Measurements from ENCODE around the gene CARD10.
"Not testable (repeated sequence)": the region's sequence is repeated elsewhere in the genome, so short reads cannot be mapped to it uniquely, and the experiment has no call there.

Gene CARD10

DNA sequence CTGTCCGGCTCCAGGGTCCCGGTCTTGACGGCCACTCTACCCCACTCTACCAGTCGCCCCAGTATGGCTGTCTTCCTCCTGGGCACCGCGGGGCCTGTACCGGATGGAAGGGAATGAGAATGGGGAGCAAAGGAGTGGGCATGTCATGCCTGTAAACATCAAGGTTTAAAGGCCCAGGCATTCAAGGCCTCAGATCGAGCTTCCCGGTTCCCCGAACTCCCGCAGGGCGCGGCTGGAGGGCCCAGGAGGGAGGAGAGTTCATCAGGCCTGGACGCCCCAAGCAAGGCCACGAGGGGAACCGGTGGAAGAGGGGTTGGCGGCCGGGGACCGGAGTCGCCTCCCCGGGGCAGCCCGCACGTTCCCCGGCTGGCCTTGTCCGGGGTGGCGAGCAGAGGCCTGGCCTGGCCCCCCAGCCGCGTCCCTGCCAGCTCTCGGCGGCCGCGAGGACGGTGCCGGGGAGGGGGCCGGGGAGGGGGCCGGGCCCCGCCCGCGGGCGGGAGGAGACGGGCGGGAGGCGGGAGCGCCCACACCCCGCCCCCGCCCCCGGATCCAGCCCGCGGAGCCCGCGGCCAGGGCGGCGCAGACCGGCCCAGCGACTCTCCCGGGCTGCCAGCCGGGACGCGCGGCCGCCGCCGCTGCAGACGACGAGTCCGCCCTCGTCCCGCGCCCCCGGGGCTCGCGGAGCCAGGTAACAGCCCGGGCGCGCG lies 40.8 kb upstream of the CARD10 start, which contains the start of gene CDC42EP1:
CDC42EP1 (plus strand) TSS at position 580 of the 707 bp plus-strand sequence. CDS start 5,870 bp downstream, outside the sequence.
- Histone ChIP-seq H3K27me3 (ENCODE audit: low read depth) (peaks cover 4% of the 10 kb centered on the region; the same call in 1 of the 2 replicates), H3K4me1 (peaks cover 24% of the 10 kb centered on the region), H3K36me3 (replicated peaks) (peaks cover 27% of the 10 kb centered on the region), H3K4me3 (peak within 1 kb of the TSS; percentile 86), H3K9me3 (no peaks in the 10 kb centered on the region)
- in situ Hi-C loops (cut with MboI; ENCODE audit: low sequenced_read_pairs): no loop called here
- DNase-seq (ENCODE audit: low spot score in 2 of 2): peak; percentile 44 to 66

DNA sequence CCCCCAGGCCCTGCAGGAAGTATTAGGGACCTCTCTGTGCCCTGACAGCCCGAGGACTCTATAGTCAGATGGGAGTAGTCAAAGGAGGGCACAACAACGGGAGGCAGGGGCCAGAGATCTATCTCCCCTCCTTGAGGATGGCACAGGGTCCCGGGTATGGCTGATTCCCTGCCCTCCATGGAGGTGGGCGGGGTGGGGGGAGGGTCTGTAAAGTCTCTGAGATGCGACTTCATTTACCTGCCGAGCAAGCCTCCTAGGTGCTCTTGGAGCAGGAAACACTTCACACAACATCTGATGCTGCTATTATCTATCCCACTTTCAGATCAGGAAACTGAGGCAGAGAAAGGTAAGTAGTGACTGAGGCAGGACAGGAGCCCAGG lies 40.3 kb upstream of the CARD10 start:
- H3K9me3 ChIP-seq: no peaks in the 10 kb centered on the region
- H3K4me1 ChIP-seq: peaks cover 24% of the 10 kb centered on the region
- peaks cover 4% of the 10 kb centered on the region; the same call in 1 of the 2 replicates for H3K27me3 ChIP-seq (ENCODE audit: low read depth)
- H3K36me3 ChIP-seq (replicated peaks): peaks cover 23% of the 10 kb centered on the region
- H3K4me3 ChIP-seq: peak overlapping the region; percentile 26
- DNase-seq (ENCODE audit: low spot score in 2 of 2): no peak
- in situ Hi-C loops (cut with MboI; ENCODE audit: low sequenced_read_pairs): no loop called here

DNA sequence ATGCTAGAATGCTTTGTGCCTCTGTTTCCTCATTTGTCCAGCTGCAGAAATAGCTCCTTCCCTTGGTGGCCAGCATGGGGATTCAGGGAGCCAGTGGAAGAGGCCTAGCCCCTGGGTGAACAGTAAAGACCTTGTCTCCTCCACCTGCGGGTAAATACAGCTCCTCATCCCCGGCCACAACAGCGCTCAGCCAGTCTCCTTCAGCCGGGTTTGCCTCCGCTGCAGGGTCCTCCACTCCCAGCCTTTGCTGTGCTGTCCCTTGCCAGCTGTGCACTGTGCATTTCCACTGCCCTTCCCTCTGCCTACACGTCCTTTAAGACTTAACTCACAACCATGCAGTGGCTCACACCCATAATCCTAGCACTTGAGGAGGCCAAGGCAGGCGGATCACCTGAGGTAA lies 39.6 kb upstream of the CARD10 start:
- Histone ChIP-seq H3K9me3 (no peaks in the 10 kb centered on the region), H3K27me3 (ENCODE audit: low read depth) (peaks cover 4% of the 10 kb centered on the region; the same call in 1 of the 2 replicates), H3K36me3 (replicated peaks) (peaks cover 16% of the 10 kb centered on the region), H3K4me3 (no peak overlapping the region), H3K4me1 (peaks cover 23% of the 10 kb centered on the region)
- no peak for DNase-seq (ENCODE audit: low spot score in 2 of 2)
- in situ Hi-C loops (cut with MboI; ENCODE audit: low sequenced_read_pairs): no loop called here

DNA sequence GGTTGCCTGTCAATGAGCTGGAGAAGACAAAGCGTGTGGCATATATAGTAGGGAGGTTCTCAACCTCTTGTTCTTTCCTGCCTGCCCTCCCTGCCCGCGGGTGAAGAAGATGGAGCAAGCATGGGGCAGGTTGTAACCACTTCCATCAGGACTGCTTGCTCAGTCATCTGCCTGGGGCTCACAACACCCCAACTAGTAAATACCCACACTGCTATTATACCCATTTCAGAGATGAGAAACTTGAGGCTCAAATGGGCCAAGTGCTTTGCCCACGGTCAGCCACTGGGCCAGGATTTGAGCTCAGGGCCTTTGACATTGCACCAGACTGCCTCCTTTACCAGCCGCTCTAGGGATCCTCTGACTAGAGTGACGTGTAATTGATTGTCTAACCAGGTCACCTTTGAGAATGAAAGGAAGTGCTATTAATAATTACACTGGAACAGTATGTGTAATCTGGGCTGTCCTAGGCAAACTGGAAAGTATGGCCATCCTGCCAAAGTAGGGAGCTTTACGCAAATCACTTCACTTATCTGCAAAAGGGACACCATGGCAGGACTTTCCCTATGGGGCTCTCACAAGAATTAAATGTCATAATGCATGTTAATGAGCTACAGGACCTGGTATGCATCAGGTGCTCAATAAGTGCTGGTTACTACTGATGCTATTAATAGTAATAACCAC lies 38.2 kb upstream of the CARD10 start:
- in situ Hi-C loops (cut with MboI; ENCODE audit: low sequenced_read_pairs): no loop called here
- peaks cover 4% of the 10 kb centered on the region; the same call in 1 of the 2 replicates for H3K27me3 ChIP-seq (ENCODE audit: low read depth)
- no peak overlapping the region for H3K4me3 ChIP-seq
- H3K36me3 ChIP-seq (replicated peaks): peaks cover 11% of the 10 kb centered on the region
- H3K9me3 ChIP-seq: no peaks in the 10 kb centered on the region
- no peak for DNase-seq (ENCODE audit: low spot score in 2 of 2)
- peaks cover 10% of the 10 kb centered on the region for H3K4me1 ChIP-seq

DNA sequence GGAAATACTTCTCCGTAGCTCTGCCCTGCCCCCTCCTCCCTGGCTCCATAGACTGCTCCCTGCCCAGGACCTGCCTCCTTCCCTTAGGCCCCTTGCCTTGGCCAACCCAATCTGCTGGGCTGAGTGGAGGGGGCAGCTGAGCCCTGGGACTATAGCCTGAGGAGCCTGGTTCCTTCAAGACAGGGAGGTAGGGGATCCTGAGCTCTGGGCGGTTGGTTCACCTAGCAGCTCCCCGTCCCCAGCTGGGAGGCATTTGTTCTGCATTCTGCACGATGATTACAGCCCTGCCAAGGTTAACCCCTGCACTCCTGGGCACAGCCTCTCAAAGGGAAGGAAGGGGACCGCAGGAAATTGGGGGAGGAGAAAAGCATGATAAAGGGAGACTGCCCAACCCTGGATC lies 37.5 kb upstream of the CARD10 start:
- DNase-seq (ENCODE audit: low spot score in 2 of 2): no peak
- Histone ChIP-seq H3K27me3 (ENCODE audit: low read depth) (peaks cover 4% of the 10 kb centered on the region; the same call in 1 of the 2 replicates), H3K36me3 (replicated peaks) (peaks cover 5% of the 10 kb centered on the region; the same call in 1 of the 2 replicates), H3K9me3 (no peaks in the 10 kb centered on the region), H3K4me1 (peaks cover 4% of the 10 kb centered on the region), H3K4me3 (no peak overlapping the region)
- in situ Hi-C loops (cut with MboI; ENCODE audit: low sequenced_read_pairs): no loop called here

DNA sequence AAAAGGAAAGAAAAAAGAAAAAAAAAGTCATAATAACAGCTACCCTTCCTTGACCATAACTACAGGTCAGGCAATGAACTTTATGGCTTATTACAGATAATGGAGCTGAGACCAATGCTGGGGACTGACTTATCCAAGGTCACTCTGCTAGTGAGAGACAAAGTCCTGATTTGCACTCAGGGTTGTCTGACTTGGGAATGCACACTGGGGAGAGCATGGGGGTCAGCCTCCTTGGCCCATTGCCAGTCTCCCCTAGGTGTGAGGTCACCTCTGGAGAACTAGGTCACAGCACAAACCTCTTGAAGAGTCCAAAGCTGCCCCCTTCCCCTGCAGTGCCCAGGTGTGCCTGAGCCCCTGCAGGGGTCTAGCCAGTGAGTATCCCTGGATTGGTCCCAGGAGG lies 35.8 kb upstream of the CARD10 start:
- Histone ChIP-seq H3K4me3 (no peak overlapping the region), H3K9me3 (no peaks in the 10 kb centered on the region), H3K4me1 (peaks cover 4% of the 10 kb centered on the region), H3K27me3 (ENCODE audit: low read depth) (peaks cover 4% of the 10 kb centered on the region; the same call in 1 of the 2 replicates), H3K36me3 (replicated peaks) (no peaks in the 10 kb centered on the region)
- DNase-seq (ENCODE audit: low spot score in 2 of 2): no peak
- in situ Hi-C loops (cut with MboI; ENCODE audit: low sequenced_read_pairs): no loop called here

DNA sequence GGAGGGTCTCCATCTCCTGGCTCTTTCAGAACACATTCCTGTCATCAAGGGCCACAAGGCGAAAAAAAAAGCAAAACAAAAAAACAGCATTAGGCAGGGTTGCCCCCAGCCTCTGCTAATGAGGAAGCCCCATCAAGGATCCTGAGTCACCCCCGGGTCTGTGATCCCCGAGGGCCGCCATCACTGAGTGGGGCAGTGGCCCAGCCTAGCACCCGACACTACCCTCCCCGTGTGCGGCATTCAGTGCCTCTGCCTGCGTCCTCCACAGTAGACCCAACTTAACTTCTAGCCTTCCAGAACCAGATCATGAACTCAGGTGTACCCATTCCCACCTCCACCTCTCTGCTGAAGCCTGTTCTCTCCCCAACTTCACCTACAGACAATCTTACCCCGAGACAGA lies 34.5 kb upstream of the CARD10 start:
- in situ Hi-C loops (cut with MboI; ENCODE audit: low sequenced_read_pairs): no loop called here
- Histone ChIP-seq H3K4me1 (no peaks in the 10 kb centered on the region; the same call in 1 of the 2 replicates), H3K27me3 (ENCODE audit: low read depth) (peaks cover 4% of the 10 kb centered on the region; the same call in 1 of the 2 replicates), H3K4me3 (no peak overlapping the region), H3K36me3 (replicated peaks) (no peaks in the 10 kb centered on the region), H3K9me3 (no peaks in the 10 kb centered on the region)
- DNase-seq (ENCODE audit: low spot score in 2 of 2): no peak

DNA sequence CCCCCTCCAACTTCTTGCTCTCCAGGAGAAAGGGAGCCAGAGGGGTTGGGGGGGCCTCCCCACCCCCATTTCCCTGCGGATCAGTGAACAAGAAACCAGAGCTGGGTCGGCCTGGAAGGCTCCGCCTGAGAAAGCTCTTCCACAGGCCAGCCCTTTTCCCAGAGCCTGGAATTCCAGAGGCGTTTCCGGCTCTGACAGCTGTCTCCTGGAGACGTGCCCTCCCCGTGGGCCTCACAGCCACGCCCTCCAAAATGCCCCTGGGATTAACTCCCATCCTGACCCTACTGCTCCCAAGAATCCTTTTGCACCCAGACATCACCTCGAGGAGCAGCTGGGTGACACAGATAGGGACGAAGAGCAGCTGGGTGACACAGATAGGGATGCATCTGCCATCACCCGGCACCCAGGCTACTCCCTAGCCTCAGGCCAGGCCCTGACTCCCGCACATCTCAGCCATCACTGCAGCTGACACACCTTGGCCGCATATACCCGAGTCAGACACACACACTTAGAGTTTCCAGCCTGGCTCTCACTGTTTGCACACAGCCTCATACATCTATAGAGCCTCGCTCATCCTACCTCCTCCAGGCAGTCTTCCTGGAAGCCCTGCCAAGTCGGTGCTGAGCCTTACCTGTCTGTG lies 33.4 kb upstream of the CARD10 start:
- Histone ChIP-seq H3K4me1 (no peaks in the 10 kb centered on the region; the same call in 1 of the 2 replicates), H3K27me3 (ENCODE audit: low read depth) (peaks cover 4% of the 10 kb centered on the region; the same call in 1 of the 2 replicates), H3K36me3 (replicated peaks) (no peaks in the 10 kb centered on the region), H3K9me3 (no peaks in the 10 kb centered on the region), H3K4me3 (no peak overlapping the region)
- peak in 1 of 2 experiments; percentile 74 for DNase-seq (ENCODE audit: low spot score in 2 of 2)
- in situ Hi-C loops (cut with MboI; ENCODE audit: low sequenced_read_pairs): no loop called here

DNA sequence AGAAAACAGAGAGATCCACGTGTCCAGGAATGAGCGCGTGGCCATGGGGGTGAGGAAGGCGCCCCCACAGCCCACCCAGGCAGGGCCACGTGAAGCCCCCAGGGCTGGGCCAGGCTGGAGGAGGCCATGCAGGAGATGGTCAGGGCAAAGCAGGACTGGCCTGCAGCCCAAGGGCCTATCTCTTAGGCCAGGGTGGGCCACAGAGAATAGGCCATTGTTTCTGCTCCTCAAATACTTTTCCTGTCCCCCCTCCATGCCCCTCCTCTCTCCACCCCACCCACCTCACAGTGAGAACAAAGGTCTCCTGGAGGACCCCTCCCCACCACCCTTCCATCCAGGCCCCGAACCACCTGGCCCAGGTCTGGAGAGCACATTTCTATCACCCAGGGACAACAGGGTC lies 32.8 kb upstream of the CARD10 start:
- H3K27me3 ChIP-seq (ENCODE audit: low read depth): peaks cover 4% of the 10 kb centered on the region; the same call in 1 of the 2 replicates
- H3K9me3 ChIP-seq: no peaks in the 10 kb centered on the region
- H3K4me1 ChIP-seq: no peaks in the 10 kb centered on the region; the same call in 1 of the 2 replicates
- in situ Hi-C loops (cut with MboI; ENCODE audit: low sequenced_read_pairs): no loop called here
- no peaks in the 10 kb centered on the region for H3K36me3 ChIP-seq (replicated peaks)
- no peak overlapping the region for H3K4me3 ChIP-seq
- no peak for DNase-seq (ENCODE audit: low spot score in 2 of 2)

DNA sequence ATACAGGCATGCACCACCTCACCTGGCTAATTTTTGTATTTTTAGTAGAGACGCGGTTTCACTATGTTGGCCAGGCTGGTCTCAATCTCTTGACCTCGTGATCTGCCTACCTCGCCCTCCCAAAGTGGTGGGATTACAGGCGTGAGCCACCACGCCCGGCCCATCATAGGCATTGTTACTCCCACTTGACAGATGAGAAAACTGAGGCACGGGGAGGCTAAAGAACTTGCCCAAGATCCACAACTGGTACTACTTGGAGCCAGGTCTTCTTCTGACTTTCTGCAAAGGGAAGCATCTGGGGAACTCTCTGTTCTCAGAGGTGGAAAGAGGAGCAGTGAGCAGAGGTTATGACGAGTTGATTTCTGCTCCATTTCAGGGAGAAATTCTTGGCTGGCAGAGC lies 31.7 kb upstream of the CARD10 start:
- H3K4me3 ChIP-seq; DNase-seq (ENCODE audit: low spot score in 2 of 2); H3K27me3 ChIP-seq (ENCODE audit: low read depth); H3K9me3 ChIP-seq; H3K4me1 ChIP-seq; in situ Hi-C loops (cut with MboI; ENCODE audit: low sequenced_read_pairs); H3K36me3 ChIP-seq (replicated peaks): not testable (repeated sequence)

DNA sequence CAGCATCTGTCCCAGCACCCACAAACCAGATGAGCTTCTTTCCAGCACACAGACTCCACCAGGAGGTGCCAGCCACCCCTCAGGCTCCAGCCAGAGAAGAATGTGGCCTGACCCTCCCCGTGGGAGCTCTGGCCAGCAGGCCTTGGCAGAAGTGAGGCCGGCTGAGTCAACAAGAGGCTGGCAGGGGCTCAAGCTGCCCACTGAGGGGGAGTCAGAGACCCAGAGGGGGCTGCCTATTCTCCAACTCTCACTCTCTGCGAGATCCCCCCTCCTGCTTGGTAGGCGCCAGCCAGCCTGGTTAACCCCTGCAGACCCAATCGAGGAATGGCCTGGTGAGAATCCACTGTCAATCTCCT lies 30.5 kb upstream of the CARD10 start:
- no peaks in the 10 kb centered on the region for H3K9me3 ChIP-seq
- no peaks in the 10 kb centered on the region; the same call in 1 of the 2 replicates for H3K4me1 ChIP-seq
- H3K4me3 ChIP-seq: no peak overlapping the region
- DNase-seq (ENCODE audit: low spot score in 2 of 2): no peak
- H3K27me3 ChIP-seq (ENCODE audit: low read depth): no peaks in the 10 kb centered on the region
- H3K36me3 ChIP-seq (replicated peaks): no peaks in the 10 kb centered on the region
- in situ Hi-C loops (cut with MboI; ENCODE audit: low sequenced_read_pairs): no loop called here

DNA sequence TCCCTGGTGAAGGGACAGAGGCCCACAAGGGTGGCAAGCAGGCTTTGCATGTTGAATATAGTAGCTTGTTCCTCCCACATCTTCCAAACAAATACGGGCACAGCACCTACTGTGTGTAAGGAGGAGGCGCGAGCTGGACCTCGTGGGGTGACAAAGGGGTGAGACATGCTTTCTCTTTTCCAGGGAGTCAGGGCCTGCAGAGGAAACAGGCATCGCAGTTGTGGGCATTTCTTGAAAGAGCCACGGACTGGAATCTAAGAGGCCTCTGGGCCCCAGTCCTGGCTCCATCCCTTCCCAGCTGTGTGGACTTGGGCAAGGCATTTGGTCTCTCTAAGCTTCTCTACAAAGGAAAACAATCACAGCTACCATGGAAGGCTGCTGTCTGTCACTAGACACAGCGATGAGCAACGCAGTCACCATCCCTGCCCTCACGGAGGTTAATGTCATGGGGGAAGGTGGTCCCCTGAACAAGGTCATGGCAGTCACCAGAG lies 28.1 kb upstream of the CARD10 start:
- DNase-seq (ENCODE audit: low spot score in 2 of 2): no peak
- Histone ChIP-seq H3K36me3 (replicated peaks) (no peaks in the 10 kb centered on the region), H3K4me3 (no peak overlapping the region), H3K4me1 (no peaks in the 10 kb centered on the region; the same call in 1 of the 2 replicates), H3K27me3 (ENCODE audit: low read depth) (no peaks in the 10 kb centered on the region), H3K9me3 (no peaks in the 10 kb centered on the region)
- in situ Hi-C loops (cut with MboI; ENCODE audit: low sequenced_read_pairs): no loop called here

DNA sequence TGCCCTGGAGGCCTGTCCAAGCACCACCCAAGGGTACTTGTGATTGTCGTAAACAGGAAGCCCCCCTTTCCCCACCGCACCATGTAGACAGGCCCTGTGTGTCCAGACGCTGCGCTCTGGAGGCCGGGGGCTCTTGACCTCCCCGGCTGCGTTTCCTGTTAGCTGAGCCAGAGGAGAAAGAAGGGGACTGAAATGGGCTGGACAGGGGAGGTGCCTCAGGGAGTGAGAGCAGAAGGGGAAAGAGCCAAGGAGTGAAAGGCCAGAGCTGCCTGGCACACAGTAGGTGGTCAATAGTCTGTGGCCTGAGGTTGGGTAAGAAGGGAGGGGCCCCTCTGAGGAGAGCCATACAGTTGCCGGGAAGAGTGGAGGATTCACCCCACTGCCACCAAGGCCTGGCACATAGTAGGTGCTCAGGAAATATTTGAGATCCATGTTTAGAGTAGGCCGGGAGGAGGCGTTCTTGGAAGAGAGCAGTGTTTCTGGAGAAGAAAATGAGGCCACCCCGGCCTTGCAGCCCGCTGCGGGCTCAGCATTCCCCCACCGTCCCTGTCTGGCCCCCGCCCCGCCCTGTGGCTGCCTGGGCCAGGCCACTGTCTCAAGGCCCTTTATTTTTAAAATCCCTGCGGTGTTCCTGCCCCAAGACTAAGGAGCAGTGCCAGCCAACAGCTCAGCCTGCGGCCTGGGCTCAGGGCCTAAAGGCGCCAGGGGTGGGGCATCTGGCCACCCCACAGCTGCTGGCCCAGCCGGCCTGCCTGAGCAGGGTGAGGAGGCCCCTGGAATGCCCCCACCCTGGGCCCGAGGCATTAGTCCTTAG lies 27.4 kb upstream of the CARD10 start:
- H3K4me3 ChIP-seq: no peak overlapping the region

More for the DNA sequence above, 27.4 kb upstream of the CARD10 start:
- in situ Hi-C loops (cut with MboI; ENCODE audit: low sequenced_read_pairs): no loop called here
- H3K36me3 ChIP-seq (replicated peaks): no peaks in the 10 kb centered on the region
- DNase-seq (ENCODE audit: low spot score in 2 of 2): no peak
- H3K4me1 ChIP-seq: peaks cover 6% of the 10 kb centered on the region
- H3K9me3 ChIP-seq: no peaks in the 10 kb centered on the region
- H3K27me3 ChIP-seq (ENCODE audit: low read depth): no peaks in the 10 kb centered on the region

All from HAP-1 (cell line).